HG03442 (cell line): ENCODE measurements around the gene TGM4.
A peak's percentile ranks its signal among the peaks of the same experiment; 100 is the strongest.

Source experiments
- ATAC-seq: cut with Tn5 transposase; IDR thresholded peaks from one replicate; pipeline ENCODE4 v1.9.1; 2021; ENCODE audit warnings: mild to moderate bottlenecking, moderate library complexity; ENCODE audit not compliant: unreplicated experiment

TGM4 gene

GRCh38 chr3:44950275-44950734 is 75.9 kb downstream of the TGM4 start:
- no peak for ATAC-seq

- no peak for ATAC-seq
These were observed 78.3 kb downstream of the TGM4 start for GRCh38 chr3:44952689-44953088.

DNA sequence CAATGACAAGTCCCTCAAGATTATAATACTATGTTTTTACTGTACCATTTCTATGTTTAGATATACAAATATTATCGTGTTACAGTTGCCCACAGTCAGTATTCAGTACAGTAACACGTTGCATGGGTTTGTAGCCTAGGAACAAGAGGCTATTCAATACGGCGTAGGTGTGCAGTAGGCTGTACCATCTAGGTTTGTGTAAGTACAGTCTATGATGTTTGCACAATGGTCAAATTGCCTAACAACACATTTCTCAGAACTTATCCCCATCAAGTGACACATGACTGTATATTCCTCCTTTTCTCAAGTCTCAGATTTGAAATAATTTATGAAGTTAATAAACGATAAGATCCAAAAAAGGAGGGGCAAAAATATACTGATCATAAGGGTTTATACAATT is 79.9 kb downstream of the TGM4 start:
- no peak for ATAC-seq

DNA sequence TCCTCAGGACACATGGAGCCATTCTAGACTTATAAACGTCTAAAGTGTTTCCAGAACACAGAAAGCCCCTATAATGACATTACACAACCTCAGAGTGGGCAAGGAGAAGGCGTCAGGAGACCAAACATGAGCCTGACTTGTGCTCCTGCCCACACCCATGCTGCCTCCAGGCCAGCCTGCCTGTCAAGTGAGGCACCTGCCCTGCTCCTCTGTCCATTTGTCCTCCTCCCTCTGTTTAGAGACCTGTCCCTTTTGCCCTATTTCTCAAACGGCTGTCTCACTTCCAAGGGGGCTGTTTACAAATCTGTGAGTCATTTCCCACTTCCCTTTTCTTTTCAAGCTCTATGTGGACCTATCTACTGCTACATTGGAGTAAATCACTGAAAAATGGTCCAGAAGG is 80.6 kb downstream of the TGM4 start:
- ATAC-seq: peak; percentile 67

GRCh38 chr3:44955917-44956316 is 81.5 kb downstream of the TGM4 start:
- ATAC-seq: no peak

DNA sequence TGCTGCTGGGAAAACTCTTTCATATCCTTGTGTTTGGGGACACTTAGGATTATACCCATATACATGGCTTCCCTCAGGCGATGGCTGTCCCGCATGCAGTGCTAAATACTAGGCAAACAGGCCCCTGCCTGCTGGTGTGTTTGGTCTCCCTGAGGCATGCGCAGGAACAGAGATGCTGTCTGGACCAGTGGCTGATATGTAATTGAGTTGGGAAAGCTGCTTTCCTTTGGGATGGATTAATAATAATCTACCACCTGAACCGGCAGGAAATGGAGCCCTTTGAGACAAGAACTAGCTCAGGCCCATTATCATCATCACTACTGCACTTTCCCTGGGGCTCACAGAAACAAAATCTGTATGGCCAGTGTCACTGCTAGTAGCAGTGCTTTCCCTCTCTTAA is 83.6 kb downstream of the TGM4 start:
- no peak for ATAC-seq

GRCh38 chr3:44958386-44958785 is 84.0 kb downstream of the TGM4 start:
- no peak for ATAC-seq

GRCh38 chr3:44960387-44961026 is 86.1 kb downstream of the TGM4 start:
- peak; percentile 43 for ATAC-seq

- no peak for ATAC-seq
These were observed 87.5 kb downstream of the TGM4 start for GRCh38 chr3:44961888-44962287.

DNA sequence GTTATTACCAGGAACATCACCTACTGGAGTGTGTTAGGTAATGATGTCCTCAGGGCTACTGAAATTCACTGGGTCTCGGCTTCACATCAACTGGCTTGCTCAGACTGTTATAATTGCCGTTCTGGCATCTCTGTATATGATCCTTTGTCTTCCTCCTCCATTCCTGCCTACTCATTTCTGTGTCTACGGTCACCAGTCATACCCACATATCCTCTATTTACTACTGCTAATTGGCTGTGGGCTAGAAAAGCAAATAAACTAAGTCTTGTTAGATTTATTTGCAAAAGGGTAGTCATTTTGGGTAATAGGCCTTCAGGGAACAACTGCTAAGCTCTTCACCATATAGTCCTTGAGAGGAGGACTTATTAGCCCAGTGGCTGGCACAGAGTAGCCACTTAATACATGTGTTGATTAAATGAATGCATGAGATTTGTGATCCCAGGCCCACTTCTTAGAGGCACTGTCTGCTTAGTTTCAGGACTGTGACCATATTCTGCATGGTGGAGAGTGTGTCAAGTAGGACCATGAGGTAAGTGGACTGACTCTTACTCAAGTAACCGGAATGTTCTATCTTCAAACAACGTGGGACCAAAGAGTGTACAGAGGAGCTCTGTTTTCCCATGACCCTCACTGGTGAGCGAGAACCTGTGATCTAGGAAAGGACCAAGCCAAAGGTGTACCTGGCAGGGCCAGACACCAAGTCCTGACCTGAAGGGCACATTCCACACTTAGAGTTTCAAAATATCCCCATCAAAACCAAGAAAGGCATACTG is 88.4 kb downstream of the TGM4 start:
- no peak for ATAC-seq

- no peak for ATAC-seq
These were observed 89.3 kb downstream of the TGM4 start for GRCh38 chr3:44963571-44964325.
